Stomach (tissue), 4 donors: ENCODE results near the gene IL22RA2.
A peak's percentile ranks its signal among the peaks of the same experiment; 100 is the strongest.

Experiments
- CTCF ChIP-seq, 7 experiments: fragments of 450-650 bp in 4 of 7; fragments of 200-600 bp in 3 of 7; sonication (generic) in 3 of 7; IDR thresholded peaks; one replicate each; pipeline ENCODE4 v1.5.1; 2016 to 2019; ENCODE audit warnings: antibody characterized with exemption in 7 of 7, control low read depth in 2 of 7, mild to moderate bottlenecking in 1 of 7
- POLR2A ChIP-seq, 4 donors: fragments of 450-650 bp; IDR thresholded peaks; one replicate each; pipeline ENCODE4 v1.6.1; 2016; ENCODE audit warnings: antibody characterized with exemption in 4 of 4, control low read depth in 2 of 4, mild to moderate bottlenecking in 1 of 4, moderate library complexity in 1 of 4

- peak in 3 of 7 experiments; percentile 5 to 39 (median 26) for TF ChIP-seq CTCF (IDR thresholded peaks at IDR 0.05)
- TF ChIP-seq POLR2A (IDR thresholded peaks at IDR 0.05) = no peak
Observed at GRCh38 chr6:137165375-137166246, 7.8 kb downstream of the IL22RA2 start.
